Heart left ventricle (tissue), 16 donors: ENCODE results near the gene NDUFAF2. TPM values are rescaled to one million over a fixed set of nuclear protein-coding genes. Genes with fewer than 3 reads are reported as not detected.

Experiments used
- ATAC-seq, 4 donors: fragments of 200-7000 bp; cut with Tn5 transposase; one replicate each; pipeline ENCODE4 v1.9.1; 2020 to 2022; ENCODE audit warnings: moderate library complexity in 4 of 4, mild to moderate bottlenecking in 3 of 4, moderate number of reproducible peaks in 1 of 4
- DNase-seq, 5 donors: peaks; one replicate each; pipeline ENCODE4 v3.0.0-alpha.2; 2020
- H3K27ac ChIP-seq, 12 donors: fragments of 200-600 bp; sonication (generic) in 4 of 12; one replicate each; pipeline versions ENCODE4 v1.5.0 to v1.8.0; 2016 to 2022; ENCODE audit warnings: mild to moderate bottlenecking in 2 of 12
- H3K27me3 ChIP-seq, 9 donors: fragments of 200-600 bp; sonication (generic) in 2 of 9; one replicate each; pipeline versions ENCODE4 v1.5.1 to v1.8.0; 2016 to 2022; ENCODE audit warnings: mild to moderate bottlenecking in 3 of 9
- H3K36me3 ChIP-seq, 9 donors: fragments of 200-600 bp; sonication (generic) in 2 of 9; one replicate each; pipeline versions ENCODE4 v1.5.0 to v1.8.0; 2018 to 2022; ENCODE audit warnings: mild to moderate bottlenecking in 2 of 9
- H3K4me1 ChIP-seq, 12 donors: fragments of 200-600 bp; sonication (generic) in 4 of 12; one replicate each; pipeline versions ENCODE4 v1.5.0 to v1.8.0; 2016 to 2022; ENCODE audit warnings: mild to moderate bottlenecking in 3 of 12
- H3K4me3 ChIP-seq, 12 donors: fragments of 200-600 bp; sonication (generic) in 4 of 12; one replicate each; pipeline versions ENCODE4 v1.5.0 to v1.8.0; 2017 to 2022; ENCODE audit warnings: mild to moderate bottlenecking in 9 of 12, moderate library complexity in 4 of 12
- H3K9me3 ChIP-seq, 12 donors: fragments of 200-600 bp; sonication (generic) in 4 of 12; one replicate each; pipeline versions ENCODE4 v1.5.0 to v1.8.0; 2016 to 2022; ENCODE audit warnings: mild to moderate bottlenecking in 1 of 12
- CTCF ChIP-seq, 12 donors: fragments of 200-600 bp; sonication (generic) in 4 of 12; IDR thresholded peaks; one replicate each; pipeline versions ENCODE4 v1.5.0 to v1.8.0; 2018 to 2022; ENCODE audit warnings: antibody characterized with exemption in 12 of 12, mild to moderate bottlenecking in 5 of 12
- POLR2A ChIP-seq, 2 donors: fragments of 450-650 bp; IDR thresholded peaks; one replicate each; pipeline ENCODE4 v1.6.1; 2017; ENCODE audit warnings: antibody characterized with exemption in 2 of 2, mild to moderate bottlenecking in 2 of 2, moderate library complexity in 2 of 2
- WGBS, 4 donors: extraction: QIAGEN DNeasy Blood & Tissue Kit in 2 of 4; methylation state at CpG; one replicate each; pipeline versions ENCODE4 v1.1.5 to v1.1.7; 2013 to 2018; 5-methylcytosine and 5-hydroxymethylcytosine counted together
- intact Hi-C, 10 donors: fragments of 100-400 bp; cut with DNase I; formaldehyde crosslinking; loops; one replicate each; pipeline versions ENCODE4 v1.11.1 to v1.14.2; 2022
- polyA plus RNA-seq, 2 donors: library from polyadenylated mRNA; stranded (reverse); fragments of 200-250 nt; gene quantifications; one replicate each; pipeline ENCODE4 v1.2.3, GENCODE V29; 2013
- total RNA-seq, 9 donors: library from RNA; depleted of rRNA in 2 of 9; stranded (reverse); fragments of >200 nt in 2 of 9; fragmentation: NEBNext Ultra II Directional in 3 of 9; extraction: Animal tissue kit (Norgen Biotek cat#: 25700) in 3 of 9; gene quantifications; one replicate each; pipeline versions ENCODE4 v1.1.0 to v1.2.4, GENCODE V29; 2016 to 2023
- donor health status: ischemic (EF 13 %, LVEDD 7.1; RV severe dilation, severe dysfunction).
- donor health status: healthy with polysubstance abuse.
- donor health status: DM: no; HTN: yes; CAD: no.
- donor health status: DM: no; HTN: no; CAD: no.
- donor health status: ischemic (EF 25% LVEDD 6.9; RV normal size, moderate dysfunction).
- donor health status: ischemic (EF 25% LVEDD 5.7; RV mildly dilated, moderate dysfunction).
- donor health status: healthy.
- donor health status: DM: yes; HTN: yes; CAD: no.
- donor health status: ischemic (EF 35%, LVEDD 5.7; RV mildly dilated, moderate dysfunction).
- donor health status: nonischemic (EF 11% LVEDD 7.7; RV severe dilation, severe dysfunction).
- donor health status: DM: yes; HTN: yes; CAD: no.
- donor health status: PGD.
- donor health status: ischemic (EF 29% LVEDD 5.4; RV normal size, mild dysfunction).
- donor health status: nonischemic (EF 23%, LVEDD 6.1; RV moderate dilation, normal function).

The NDUFAF2 gene
- total and polyA plus RNA-seq, 11 donors, result 22.9 to 87.7 (median 38.4) TPM

- intact Hi-C loops, result loop anchor here in 8 of 10 donors (5.0 to 10.0 kb wide), 6 partner anchors 605 to 1095 kb away; no protein-coding TSS in a partner anchor
- Histone ChIP-seq H3K4me3 (no peak overlapping the region), H3K9me3 (no peaks in the 10 kb centered on the region), H3K36me3 (no peaks in the 10 kb centered on the region), H3K27me3 (no peaks in the 10 kb centered on the region), H3K27ac (no peak overlapping the region), H3K4me1 (peaks cover 0 to 3% (median 0%) of the 10 kb centered on the region in 12 donors)
- TF ChIP-seq CTCF (IDR thresholded peaks at IDR 0.05) (no peak), POLR2A (IDR thresholded peaks at IDR 0.05) (no peak)
- DNase-seq (no peak), ATAC-seq (no peak)
- WGBS, 4 donors, result 95 to 100% (median 97%) methylated on average over 1 of the region's 1 CpG
Observed at GRCh38 chr5:61050292-61050691, 105.3 kb downstream of the NDUFAF2 start.

GRCh38 chr5:61051267-61051666 lies 106.3 kb downstream of the NDUFAF2 start:
- Histone ChIP-seq H3K9me3 (no peaks in the 10 kb centered on the region), H3K4me3 (no peak overlapping the region), H3K27me3 (no peaks in the 10 kb centered on the region), H3K4me1 (peaks cover 0 to 3% (median 0%) of the 10 kb centered on the region in 12 donors), H3K27ac (no peak overlapping the region), H3K36me3 (no peaks in the 10 kb centered on the region)
- no peak for TF ChIP-seq CTCF (IDR thresholded peaks at IDR 0.05)
- 85 to 88% (median 86%) methylated on average over 1 of the region's 1 CpG for WGBS, 4 donors
- intact Hi-C loops, result loop anchor here in 8 of 10 donors (5.0 to 10.0 kb wide), 6 partner anchors 604 to 1094 kb away; no protein-coding TSS in a partner anchor
- ATAC-seq (no peak), DNase-seq (no peak)

GRCh38 chr5:61052882-61053281 lies 107.9 kb downstream of the NDUFAF2 start:
- intact Hi-C loops, result loop anchor here in 8 of 10 donors (5.0 to 10.0 kb wide), 6 partner anchors 602 to 1092 kb away; no protein-coding TSS in a partner anchor

GRCh38 chr5:61053937-61054336 lies 108.9 kb downstream of the NDUFAF2 start:
- Histone ChIP-seq H3K4me3 (no peak overlapping the region), H3K9me3 (no peaks in the 10 kb centered on the region), H3K27ac (no peak overlapping the region), H3K36me3 (no peaks in the 10 kb centered on the region), H3K27me3 (no peaks in the 10 kb centered on the region), H3K4me1 (peaks cover 0 to 3% (median 0%) of the 10 kb centered on the region in 12 donors)
- WGBS, 4 donors, result 33 to 62% (median 39%) methylated on average over 2 of the region's 2 CpGs
- ATAC-seq (no peak), DNase-seq (no peak)
- TF ChIP-seq POLR2A (IDR thresholded peaks at IDR 0.05) (no peak), CTCF (IDR thresholded peaks at IDR 0.05) (no peak)
- intact Hi-C loops, result loop anchor here in 8 of 10 donors (5.0 to 10.0 kb wide), 6 partner anchors 601 to 1091 kb away; no protein-coding TSS in a partner anchor

More at GRCh38 chr5:61052882-61053281, 107.9 kb downstream of the NDUFAF2 start:
- H3K9me3 ChIP-seq, result no peaks in the 10 kb centered on the region
- no peaks in the 10 kb centered on the region for H3K27me3 ChIP-seq
- ATAC-seq (no peak), DNase-seq (no peak)
- TF ChIP-seq POLR2A (IDR thresholded peaks at IDR 0.05) (no peak), CTCF (IDR thresholded peaks at IDR 0.05) (no peak)
- no peaks in the 10 kb centered on the region for H3K36me3 ChIP-seq
- H3K27ac ChIP-seq, result no peak overlapping the region
- 95 to 97% (median 96%) methylated on average over 2 of the region's 2 CpGs for WGBS, 4 donors
- peaks cover 0 to 3% (median 0%) of the 10 kb centered on the region in 12 donors for H3K4me1 ChIP-seq
- no peak overlapping the region for H3K4me3 ChIP-seq
